NCI-H82 (cell line): Measurements from ENCODE around the gene GRM3.

Experiments used
- DNase-seq: peaks from one replicate; lab custom pipeline; 2025; lab: John Stamatoyannopoulos, UW

Gene GRM3

DNA sequence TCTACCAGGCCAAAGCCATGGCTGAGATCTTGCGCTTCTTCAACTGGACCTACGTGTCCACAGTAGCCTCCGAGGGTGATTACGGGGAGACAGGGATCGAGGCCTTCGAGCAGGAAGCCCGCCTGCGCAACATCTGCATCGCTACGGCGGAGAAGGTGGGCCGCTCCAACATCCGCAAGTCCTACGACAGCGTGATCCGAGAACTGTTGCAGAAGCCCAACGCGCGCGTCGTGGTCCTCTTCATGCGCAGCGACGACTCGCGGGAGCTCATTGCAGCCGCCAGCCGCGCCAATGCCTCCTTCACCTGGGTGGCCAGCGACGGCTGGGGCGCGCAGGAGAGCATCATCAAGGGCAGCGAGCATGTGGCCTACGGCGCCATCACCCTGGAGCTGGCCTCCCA lies 142.7 kb downstream of the GRM3 start:
- DNase-seq, result no peak

DNA sequence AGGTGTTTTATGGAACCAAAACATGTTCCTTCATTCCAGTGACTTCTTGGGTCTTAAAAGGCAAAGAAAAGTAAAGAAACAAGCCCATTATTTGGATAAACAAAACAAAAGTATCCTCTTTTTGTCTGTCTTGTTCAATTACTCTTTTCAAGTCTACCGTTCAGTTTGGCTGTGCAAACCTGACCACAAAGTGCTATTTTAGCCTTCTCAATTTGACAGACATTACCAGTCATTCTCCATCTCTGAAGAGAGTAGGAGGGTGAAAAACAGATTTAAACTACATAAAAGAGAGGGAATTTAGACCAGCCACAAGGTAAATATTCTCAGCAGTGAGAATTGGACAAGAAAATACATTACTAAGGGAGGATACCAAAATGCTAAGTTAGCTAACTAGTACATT lies 145.2 kb downstream of the GRM3 start:
- no peak for DNase-seq

DNA sequence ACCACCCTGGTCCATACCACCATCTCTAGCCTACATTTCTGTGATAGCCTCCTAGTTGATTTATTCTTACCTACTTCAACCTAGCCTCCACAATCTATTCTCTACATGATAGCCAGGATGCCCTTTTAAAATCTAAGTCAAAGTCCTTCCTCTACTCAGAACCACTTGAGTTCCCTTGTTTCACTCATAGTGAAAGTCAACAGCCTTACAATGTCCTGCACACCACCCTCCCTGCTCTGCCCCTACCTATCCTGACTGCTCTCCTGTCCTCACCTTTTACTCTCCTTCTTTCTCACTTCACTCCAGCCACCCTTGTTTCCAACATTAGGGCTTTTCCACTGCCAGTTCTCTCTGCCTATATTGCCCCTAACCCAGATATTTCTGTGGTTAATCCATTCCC lies 146.7 kb downstream of the GRM3 start:
- no peak for DNase-seq

DNA sequence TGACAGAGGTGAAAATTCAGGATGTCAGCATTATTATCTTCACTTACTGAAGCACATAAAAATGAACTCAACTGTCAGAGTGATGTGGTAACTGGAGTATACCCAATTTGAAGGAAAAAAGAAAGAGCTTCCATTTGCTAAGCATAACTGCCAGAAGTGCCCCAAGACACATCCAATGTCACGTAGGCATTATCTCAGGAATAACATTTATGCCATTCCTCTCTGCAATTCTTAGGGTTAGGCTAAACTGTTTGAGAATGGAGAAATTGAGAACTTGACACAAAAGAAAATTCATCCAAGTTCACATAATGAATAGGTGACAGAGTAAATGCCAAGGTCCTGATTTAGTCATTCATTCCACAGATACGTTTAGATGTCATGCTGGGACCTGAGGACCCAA lies 148.6 kb downstream of the GRM3 start:
- DNase-seq, result no peak

DNA sequence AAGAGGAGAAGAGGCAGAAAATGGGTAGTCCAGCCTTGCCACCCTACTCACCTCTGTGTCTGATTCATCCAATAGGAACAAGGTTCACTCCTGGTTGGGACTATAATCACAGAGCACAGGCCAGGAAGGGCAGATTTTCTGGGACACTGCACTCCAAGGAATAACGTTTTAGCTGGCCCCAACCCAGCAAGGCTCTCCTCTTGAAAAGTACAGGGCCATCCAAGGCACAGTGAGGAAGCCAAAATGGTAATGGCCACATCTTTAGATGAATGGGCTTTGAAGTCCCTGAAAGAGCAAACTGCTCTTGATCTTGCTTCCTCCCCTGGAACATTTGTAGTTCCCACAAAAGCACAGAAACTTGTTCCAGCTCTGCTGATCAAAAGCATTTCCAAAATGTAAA lies 149.4 kb downstream of the GRM3 start:
- DNase-seq, result no peak

DNA sequence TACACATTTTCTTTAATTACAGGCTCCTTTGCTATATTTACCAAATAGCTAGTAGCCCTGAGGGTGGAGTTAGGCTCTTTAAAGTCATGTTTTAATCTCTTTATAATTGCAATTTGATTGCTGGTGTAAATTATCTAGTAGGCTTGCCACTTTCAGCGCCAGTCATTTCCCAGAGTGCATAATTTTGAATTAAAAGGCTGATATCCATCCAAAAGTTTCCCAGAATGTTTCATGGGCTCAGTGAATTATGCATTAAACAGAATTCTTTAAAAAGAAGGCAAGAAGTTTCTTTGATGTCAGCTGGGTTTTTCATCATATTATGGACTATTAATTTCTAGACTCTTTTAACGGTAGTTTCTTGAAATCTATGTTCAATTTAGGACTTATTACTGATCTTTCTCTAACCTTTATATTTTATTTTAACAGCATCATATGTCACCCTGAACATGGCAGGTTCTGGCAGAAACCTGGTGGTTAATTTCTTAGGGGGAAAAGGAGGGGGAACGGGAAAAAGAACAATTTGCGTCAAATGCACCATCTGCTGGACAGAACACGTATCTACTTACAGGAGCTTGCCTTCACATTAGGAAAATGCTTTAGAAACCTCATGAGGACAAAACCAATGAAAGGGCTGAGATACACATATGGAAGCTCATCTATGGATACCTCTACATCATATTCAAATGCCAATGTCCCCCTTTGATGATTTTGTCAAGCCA lies 171.1 kb downstream of the GRM3 start:
- DNase-seq, result peak; percentile 53

DNA sequence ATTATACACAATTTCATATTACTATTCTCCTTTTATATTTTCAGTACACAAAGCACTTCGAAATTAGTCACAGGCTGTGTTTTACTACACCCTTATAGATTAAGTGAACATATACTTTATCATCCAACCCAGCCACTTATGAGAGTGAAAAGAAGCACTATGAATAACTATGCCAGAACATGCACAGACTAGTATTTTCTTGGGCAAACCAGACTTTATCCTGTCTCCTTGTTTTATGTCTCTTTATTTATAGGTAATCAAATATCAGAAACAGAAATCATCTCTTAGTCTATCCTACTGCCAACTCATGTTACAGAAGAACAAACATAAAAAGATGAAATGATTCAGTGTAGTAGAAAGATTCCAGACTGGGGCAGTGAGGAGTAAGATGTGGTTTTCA lies 171.8 kb downstream of the GRM3 start:
- DNase-seq, result no peak

DNA sequence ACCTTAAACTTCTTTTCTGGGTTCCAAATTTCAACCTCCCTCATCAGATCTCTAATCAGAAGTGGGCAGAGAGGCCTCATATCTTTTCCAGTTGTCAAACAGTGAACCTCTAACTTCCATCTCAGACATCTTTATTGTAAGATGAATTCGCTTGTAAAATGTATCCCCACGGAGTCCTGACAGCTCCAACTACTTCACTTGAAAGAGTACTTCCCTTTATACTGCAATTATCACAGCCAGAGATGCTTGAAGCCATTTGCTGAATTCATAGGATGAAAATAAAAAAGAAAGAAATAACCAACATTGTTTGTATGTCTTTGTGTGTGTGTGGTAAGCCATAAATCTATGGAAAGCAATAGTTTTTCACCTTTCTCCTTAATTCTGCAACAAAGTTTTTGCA lies 175.2 kb downstream of the GRM3 start:
- DNase-seq, result no peak

DNA sequence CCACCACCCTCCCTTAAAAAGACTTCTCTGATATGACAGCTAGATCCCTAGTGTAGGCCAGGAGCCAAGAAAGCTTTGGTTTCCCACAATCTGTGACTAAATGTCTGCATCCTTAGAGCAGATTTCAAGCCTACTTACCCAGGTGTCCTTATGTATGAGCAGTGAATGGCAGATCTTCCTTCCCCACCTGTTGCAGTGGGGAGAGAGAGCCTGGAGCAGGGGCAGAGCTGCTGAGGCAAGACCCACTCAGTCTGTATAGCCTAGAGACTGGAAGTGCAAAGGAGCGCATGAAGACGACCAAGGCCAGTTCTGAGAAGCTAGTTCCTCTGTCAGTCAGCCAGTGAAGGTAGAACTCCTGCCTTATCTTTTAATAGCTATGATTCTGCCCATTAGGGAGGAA lies 180.1 kb downstream of the GRM3 start:
- no peak for DNase-seq

DNA sequence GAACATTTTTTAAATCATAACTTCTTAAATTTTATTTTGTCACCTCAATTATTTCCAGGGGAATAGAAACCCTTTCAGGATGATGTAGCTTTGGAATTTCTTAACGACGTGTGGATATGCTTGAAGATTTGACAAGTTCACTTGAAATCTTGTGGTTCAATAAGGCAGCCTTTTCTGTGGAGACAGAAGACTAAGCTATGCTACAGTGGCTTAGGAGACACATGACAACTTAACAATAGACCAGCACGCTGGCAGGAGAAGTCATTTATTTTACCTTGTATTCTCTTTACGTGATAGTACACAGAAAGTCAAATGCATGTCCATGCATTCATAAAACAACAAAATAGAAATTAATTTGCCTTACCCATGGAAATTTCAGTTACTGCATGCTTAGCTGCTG lies 181.6 kb downstream of the GRM3 start:
- DNase-seq, result no peak

DNA sequence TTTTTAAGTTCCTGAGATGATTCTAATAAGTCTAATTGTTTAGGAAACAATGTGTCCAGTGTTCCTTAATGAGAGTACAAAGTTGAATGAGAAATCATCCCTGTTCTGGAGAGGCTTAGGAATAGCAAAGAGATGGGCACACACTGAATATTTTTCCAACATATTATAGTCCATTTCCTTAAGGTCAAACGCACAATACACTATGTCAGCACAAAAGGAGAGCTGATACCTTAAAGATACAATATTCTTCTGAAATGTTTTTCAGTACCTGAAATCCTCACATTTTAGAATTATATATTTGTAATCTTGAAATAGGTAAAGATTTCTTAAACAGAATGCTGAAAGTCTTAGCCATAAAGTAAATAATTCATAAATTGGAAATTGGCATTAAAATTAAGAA lies 183.2 kb downstream of the GRM3 start:
- no peak for DNase-seq

DNA sequence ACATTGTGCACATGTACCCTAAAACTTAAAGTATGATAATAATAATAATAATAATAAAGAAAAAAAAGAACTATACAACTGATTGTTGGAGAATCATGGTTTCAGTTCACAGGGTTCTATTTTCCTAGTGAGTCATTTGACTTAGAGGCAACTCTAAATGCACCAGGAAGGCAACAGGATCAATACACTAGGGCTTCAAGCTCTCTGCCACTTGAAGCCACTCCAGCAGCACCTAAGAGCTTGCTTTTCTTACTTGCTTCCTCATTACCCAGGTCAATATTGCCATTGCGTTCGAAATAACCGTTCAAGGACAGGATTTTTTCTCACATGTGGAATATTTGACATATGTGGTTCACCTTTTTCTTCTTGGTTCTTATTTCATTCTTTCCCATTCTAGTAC lies 189.7 kb downstream of the GRM3 start:
- DNase-seq, result no peak

DNA sequence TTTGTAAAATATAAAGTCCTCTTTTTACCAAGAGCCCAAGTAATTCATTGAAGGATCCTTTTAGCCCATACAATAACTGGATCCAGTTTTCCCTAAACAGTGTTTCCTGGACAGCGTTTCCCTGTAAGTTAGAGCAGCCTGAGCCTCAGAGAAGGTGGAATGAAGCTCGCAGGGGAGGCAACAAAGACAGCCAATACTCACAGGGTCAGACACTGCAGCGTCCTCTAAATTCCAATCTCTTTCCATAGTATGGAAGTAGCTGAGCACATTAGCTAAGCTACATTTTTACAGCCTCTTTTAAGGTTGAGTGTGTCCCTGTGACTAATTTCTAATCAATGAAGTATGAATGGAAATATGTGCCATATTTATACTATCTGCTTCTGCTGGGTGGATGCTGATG lies 193.5 kb downstream of the GRM3 start:
- no peak for DNase-seq

DNA sequence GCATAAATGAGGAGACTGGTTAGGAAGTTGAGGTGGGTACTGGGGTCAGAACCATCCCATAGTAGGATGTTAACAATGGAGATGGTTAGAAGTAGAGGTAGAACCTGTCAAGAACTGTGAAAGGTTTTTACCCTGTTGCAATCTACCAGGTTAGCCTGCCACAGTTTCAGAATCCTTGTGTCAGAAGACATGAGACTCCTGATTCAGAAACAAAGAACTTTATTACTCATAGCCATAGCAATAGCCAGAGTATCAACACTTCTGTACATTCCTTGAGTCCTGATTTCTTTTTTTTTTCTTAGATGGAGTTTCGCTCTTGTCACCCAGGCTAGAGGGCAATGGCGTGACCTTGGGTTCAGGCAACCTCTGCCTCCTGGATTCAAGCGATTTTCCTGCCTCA lies 200.9 kb downstream of the GRM3 start:
- no peak for DNase-seq

DNA sequence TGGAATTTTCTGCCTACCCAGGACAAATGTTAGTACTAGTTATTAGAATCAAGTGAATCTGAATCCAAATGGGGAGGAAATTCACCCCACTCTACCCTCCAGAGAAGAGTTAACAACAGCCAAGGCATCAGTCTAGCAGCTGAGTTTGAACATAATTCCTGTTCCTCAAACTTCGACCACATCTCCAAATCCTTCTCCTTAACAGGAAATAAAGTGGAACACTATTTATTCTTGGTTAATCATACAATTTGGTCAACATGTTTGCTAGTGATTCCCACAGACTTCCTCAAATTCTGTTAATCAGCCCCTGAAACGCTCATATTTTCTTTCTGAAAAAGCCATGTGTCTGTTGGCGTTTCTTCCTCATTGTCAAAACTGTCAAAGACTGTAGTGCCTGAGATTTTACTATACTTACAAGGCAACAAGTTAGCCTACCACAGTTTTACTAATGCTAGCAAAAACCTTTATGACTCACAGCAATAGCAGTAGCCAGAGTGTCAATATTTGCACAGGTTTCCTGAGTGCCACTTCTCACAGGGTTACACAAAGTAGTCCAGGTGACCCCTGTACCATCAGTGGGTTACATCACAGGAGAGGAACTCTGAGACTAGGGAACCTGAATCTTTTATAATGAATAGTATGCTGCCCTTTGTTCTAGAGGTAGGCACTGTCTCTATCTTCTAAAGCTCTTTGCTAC lies 202.9 kb downstream of the GRM3 start:
- no peak for DNase-seq

DNA sequence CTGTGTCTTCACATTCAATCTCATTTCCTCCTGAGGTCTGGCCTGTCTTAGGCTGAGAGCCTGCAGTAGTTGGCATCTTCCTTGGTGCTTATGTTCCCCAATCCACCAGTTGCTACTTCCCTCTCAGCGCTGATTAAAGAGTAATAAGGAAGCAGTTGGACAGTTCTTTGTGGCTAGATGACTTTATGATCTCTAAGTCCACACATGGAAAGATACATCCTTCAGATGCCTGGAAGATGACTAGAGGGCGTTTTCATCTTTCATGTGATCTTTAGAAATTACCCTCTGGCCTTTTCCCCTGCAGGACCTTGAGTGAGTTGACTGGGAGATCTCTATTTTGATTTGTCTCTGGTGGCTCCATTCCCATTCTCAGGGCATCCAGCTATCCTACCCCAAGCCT lies 204.5 kb downstream of the GRM3 start:
- no peak for DNase-seq

DNA sequence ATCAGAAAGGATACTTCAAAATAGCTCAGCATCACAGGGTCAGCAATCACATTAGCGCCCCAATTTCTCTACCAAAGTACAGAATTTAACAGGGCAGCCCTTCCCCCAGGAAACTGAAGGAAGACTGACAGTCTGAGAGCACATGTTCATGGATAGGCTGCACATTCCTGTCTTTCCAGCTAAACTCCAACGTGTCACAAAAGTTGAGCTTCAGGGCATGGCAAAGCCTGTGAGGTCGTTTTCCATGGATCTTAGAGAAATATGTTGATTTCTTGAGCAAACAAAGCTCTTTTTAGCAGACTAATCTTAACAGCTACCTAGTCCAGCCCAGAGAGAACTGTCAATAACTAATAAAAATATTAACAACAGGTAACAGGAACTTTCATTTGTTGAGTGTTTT lies 207.9 kb downstream of the GRM3 start:
- DNase-seq, result no peak

DNA sequence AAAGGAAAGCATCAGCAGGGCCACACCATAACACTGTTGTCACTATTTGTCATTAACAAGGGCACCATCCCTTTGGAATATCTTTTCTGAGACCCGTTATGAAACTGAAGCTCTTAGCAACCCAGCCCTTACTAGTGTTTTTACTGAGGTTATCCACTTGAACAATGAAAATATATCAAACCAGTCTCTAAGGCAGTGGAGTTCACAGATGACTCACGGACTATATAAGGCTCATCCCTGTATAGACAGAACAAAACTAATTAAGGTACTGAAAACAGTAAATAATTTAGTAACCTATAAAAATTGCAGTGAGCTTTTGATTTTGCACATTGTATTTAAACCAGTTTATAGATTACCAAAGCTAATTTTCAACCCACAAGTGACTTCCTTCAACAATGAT lies 219.7 kb downstream of the GRM3 start:
- DNase-seq, result no peak

DNA sequence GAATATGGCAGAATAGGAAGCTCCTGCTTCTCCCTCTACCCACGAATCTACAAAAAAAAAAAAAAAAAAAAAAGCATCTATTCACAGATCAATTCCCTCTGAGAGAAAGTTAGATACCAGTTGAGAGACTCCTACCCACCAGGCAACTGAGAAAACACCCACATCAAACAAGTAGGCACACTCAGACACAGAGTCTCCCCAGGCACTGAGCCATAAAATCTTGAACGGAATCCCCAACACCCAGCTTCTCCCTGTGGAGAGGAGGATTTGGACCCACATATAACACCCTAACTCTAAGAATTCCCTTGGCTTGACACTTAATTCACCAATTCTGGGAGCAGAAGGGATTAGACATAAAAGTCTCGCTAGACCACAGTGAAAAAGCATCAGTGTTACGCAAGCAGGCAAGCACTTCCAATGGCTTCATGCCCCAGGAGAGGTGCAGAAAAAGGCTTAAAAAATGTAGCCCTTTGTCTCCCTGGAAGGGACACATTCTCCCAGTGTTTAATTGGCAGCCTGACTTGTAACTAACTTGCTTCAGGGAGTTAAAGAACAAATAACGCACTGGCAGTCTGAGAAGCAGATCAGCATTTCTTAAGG lies 223.6 kb downstream of the GRM3 start:
- no peak for DNase-seq

DNA sequence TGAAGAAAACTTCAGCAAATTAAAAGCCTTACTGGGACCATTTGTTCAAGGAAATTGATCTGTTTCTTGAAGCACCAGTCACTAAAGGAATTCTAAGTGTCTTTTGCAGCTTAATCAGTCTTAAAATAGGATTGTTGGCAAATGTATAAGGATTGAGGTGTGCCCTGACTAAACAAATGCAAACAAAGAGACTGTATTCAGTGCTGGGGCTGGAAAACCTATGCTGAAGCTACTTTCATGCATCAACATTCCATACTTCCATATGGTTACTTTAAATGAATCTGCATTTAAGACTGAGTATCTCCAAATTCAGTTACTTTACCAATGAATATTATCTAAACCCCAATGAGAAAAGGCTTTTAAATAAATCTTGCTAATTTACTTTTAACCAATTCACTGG lies 232.4 kb downstream of the GRM3 start:
- no peak for DNase-seq

DNA sequence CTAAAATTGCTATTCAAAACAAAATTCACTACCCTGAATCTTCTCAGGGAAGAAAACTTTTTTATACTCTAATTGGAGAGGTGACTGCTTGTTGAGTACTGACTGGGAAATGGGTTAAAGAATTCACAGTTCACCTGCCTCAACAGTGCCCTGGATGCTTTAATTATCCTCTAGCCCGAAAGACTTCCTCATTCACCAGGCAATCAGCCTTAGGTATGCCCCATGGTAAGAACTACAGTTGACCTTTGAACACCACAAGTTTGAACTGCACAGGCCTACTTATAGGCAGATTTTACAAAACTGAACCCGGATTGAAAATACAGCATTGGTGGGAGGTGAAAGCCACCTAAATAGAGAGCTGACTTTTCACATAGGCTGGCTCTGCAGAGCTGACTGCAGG lies 240.4 kb downstream of the GRM3 start:
- no peak for DNase-seq

DNA sequence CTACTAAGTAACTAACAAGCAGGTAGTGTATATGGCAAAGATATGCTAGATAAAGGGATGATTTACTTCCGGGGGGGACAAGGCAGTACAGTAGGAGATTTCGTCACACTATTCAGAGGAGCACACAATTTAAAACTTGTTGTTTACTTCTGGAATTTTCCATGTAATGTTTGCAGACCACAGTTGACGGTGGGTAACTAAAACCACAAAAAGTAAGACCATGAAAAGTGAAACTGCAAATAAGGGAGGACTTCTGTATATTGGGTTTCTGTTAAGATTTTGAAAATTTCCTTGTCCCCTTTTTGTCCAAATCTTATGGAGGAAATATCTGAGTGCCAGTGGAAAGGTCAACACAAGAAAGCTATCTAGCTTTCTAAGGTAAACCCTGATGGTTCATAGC lies 245.8 kb downstream of the GRM3 start:
- DNase-seq, result no peak

DNA sequence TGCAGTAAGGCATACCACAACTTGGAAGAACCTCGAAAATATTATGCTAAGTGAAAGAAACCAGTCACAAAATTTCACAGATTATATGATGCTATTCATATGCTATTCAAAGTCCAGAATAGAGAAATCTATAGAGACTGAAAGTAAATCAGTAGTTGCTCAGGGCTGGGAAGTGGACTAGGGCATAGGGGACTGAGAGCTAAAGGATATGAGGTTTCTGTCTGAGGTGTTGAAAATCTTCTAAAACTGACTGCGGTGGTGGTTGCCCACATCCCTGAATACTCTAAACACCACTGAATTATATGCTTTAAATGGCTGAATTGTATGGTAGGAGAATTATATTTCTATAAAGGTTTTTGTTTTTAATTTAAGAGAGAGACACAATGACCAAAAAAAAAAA lies 254.5 kb downstream of the GRM3 start:
- no peak for DNase-seq

DNA sequence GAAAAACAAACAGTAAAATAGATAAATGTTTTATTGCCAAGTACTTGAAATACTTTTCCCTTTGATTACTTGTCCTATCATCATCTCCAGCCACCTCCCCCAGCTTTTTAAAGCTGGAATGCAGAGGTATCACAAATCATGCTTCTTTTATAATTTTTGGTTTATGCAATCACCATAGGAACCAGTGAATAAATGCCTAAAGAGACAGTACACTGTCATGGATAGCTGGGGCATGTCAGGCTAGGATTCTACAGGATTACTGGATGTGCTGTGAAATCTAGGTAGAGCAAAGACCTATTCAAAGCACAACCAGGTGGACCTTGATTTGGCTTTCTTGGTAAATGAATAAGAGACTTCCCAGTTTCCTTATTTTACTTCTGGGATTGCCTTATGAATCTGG lies 257.2 kb downstream of the GRM3 start:
- DNase-seq, result peak; percentile 34
